Activated naive CD4-positive, alpha-beta T cell treated with anti-CD3 and anti-CD28 coated beads for 36 hours (primary cell): Measurements from ENCODE around the gene DNMT3L. TPM values are rescaled to one million over a fixed set of nuclear protein-coding genes. Genes with fewer than 3 reads are reported as not detected.
"Not testable (repeated sequence)": the region's sequence is repeated elsewhere in the genome, so short reads cannot be mapped to it uniquely, and the experiment has no call there.

ENCODE experiments used
- CTCF ChIA-PET: fragments of 350-600 bp; sonication (Branson Sonifier 250); formaldehyde crosslinking; loops from one replicate; lab custom pipeline; 2021; ENCODE audit warnings: antibody characterized with exemption; lab: Charles Lee
- DNase-seq: peaks from one replicate; pipeline ENCODE4 v3.0.0-alpha.2; 2020
- H3K27ac Mint-ChIP-seq: one replicate; pipeline ENCODE4 v1.8.0; 2021; ENCODE audit warnings: mild to moderate bottlenecking, mixed read lengths
- H3K27me3 Mint-ChIP-seq: one replicate; pipeline ENCODE4 v1.8.0; 2021; ENCODE audit warnings: low read depth, mixed read lengths
- H3K36me3 Mint-ChIP-seq: one replicate; pipeline ENCODE4 v1.8.0; 2021; ENCODE audit warnings: low read depth, mixed read lengths
- H3K4me1 Mint-ChIP-seq: one replicate; pipeline ENCODE4 v1.8.0; 2021; ENCODE audit warnings: low read depth, mixed read lengths
- H3K4me3 Mint-ChIP-seq: one replicate; pipeline ENCODE4 v1.8.0; 2021; ENCODE audit warnings: mild to moderate bottlenecking, moderate library complexity, mixed read lengths
- H3K9me3 Mint-ChIP-seq: one replicate; pipeline ENCODE4 v1.8.0; 2021; ENCODE audit warnings: mixed read lengths
- intact Hi-C: fragments of 100-400 bp; cut with micrococcal nuclease; formaldehyde crosslinking; loops from one replicate; pipeline ENCODE4 v1.15.1; 2023
- total RNA-seq, 2 experiments: library from RNA; stranded (reverse); gene quantifications; one replicate each; pipeline ENCODE4 v1.2.3, GENCODE V29; 2021

Gene DNMT3L
- total RNA-seq, 2 experiments from 2014 or later, result not detected

- DNase-seq, H3K27me3 Mint-ChIP-seq, H3K9me3 Mint-ChIP-seq, H3K36me3 Mint-ChIP-seq, intact Hi-C loops, H3K4me3 Mint-ChIP-seq, H3K27ac Mint-ChIP-seq, CTCF ChIA-PET, H3K4me1 Mint-ChIP-seq: not testable (repeated sequence)
Measured at GRCh38 chr21:44220674-44221073, 41.0 kb downstream of the DNMT3L start.

- H3K27ac Mint-ChIP-seq, H3K36me3 Mint-ChIP-seq, intact Hi-C loops, H3K9me3 Mint-ChIP-seq, H3K27me3 Mint-ChIP-seq, DNase-seq, H3K4me1 Mint-ChIP-seq, H3K4me3 Mint-ChIP-seq, CTCF ChIA-PET: not testable (repeated sequence)
Measured at GRCh38 chr21:44218461-44218860, 43.2 kb downstream of the DNMT3L start.

- H3K27ac Mint-ChIP-seq, H3K4me1 Mint-ChIP-seq, DNase-seq, H3K36me3 Mint-ChIP-seq, H3K4me3 Mint-ChIP-seq, H3K9me3 Mint-ChIP-seq, CTCF ChIA-PET, H3K27me3 Mint-ChIP-seq, intact Hi-C loops: not testable (repeated sequence)
Measured at GRCh38 chr21:44211978-44212377, 49.7 kb downstream of the DNMT3L start.

- DNase-seq, CTCF ChIA-PET, H3K4me3 Mint-ChIP-seq, H3K9me3 Mint-ChIP-seq, H3K4me1 Mint-ChIP-seq, H3K36me3 Mint-ChIP-seq, intact Hi-C loops, H3K27me3 Mint-ChIP-seq, H3K27ac Mint-ChIP-seq: not testable (repeated sequence)
Measured at GRCh38 chr21:44211574-44211973, 50.1 kb downstream of the DNMT3L start.

GRCh38 chr21:44207860-44208646 is 53.6 kb downstream of the DNMT3L start:
- intact Hi-C loops, H3K9me3 Mint-ChIP-seq, H3K4me3 Mint-ChIP-seq, DNase-seq, H3K27ac Mint-ChIP-seq, CTCF ChIA-PET, H3K27me3 Mint-ChIP-seq, H3K4me1 Mint-ChIP-seq, H3K36me3 Mint-ChIP-seq: not testable (repeated sequence)

- H3K36me3 Mint-ChIP-seq, H3K4me3 Mint-ChIP-seq, CTCF ChIA-PET, intact Hi-C loops, H3K9me3 Mint-ChIP-seq, DNase-seq, H3K27ac Mint-ChIP-seq, H3K27me3 Mint-ChIP-seq, H3K4me1 Mint-ChIP-seq: not testable (repeated sequence)
Measured at GRCh38 chr21:44206698-44207676, 54.7 kb downstream of the DNMT3L start.

- intact Hi-C loops, H3K4me3 Mint-ChIP-seq, H3K4me1 Mint-ChIP-seq, H3K27ac Mint-ChIP-seq, DNase-seq, H3K9me3 Mint-ChIP-seq, H3K27me3 Mint-ChIP-seq, H3K36me3 Mint-ChIP-seq, CTCF ChIA-PET: not testable (repeated sequence)
Measured at GRCh38 chr21:44206187-44206586, 55.5 kb downstream of the DNMT3L start.

- DNase-seq, H3K27ac Mint-ChIP-seq, H3K4me3 Mint-ChIP-seq, intact Hi-C loops, H3K4me1 Mint-ChIP-seq, CTCF ChIA-PET, H3K27me3 Mint-ChIP-seq, H3K9me3 Mint-ChIP-seq, H3K36me3 Mint-ChIP-seq: not testable (repeated sequence)
Measured at GRCh38 chr21:44202590-44203299, 59.0 kb downstream of the DNMT3L start.

GRCh38 chr21:44199997-44200396 is 61.7 kb downstream of the DNMT3L start:
- H3K27me3 Mint-ChIP-seq, H3K27ac Mint-ChIP-seq, DNase-seq, intact Hi-C loops, H3K4me3 Mint-ChIP-seq, H3K36me3 Mint-ChIP-seq, CTCF ChIA-PET, H3K4me1 Mint-ChIP-seq, H3K9me3 Mint-ChIP-seq: not testable (repeated sequence)

GRCh38 chr21:44199448-44199847 is 62.2 kb downstream of the DNMT3L start:
- Mint-ChIP-seq H3K27ac (no peak overlapping the region), H3K4me1 (peaks cover 5% of the 10 kb centered on the region), H3K36me3 (no peaks in the 10 kb centered on the region), H3K4me3 (no peak overlapping the region), H3K27me3 (no peaks in the 10 kb centered on the region), H3K9me3 (no peaks in the 10 kb centered on the region)
- CTCF ChIA-PET, result no interaction called here
- intact Hi-C loops, result no loop called here
- DNase-seq, result no peak

- DNase-seq, intact Hi-C loops, H3K27ac Mint-ChIP-seq, H3K27me3 Mint-ChIP-seq, H3K9me3 Mint-ChIP-seq, CTCF ChIA-PET, H3K4me1 Mint-ChIP-seq, H3K4me3 Mint-ChIP-seq, H3K36me3 Mint-ChIP-seq: not testable (repeated sequence)
Measured at GRCh38 chr21:44197156-44197516, 64.6 kb downstream of the DNMT3L start.
